Measurements from ENCODE around the gene LY6G5C. TPM values are rescaled to one million over a fixed set of nuclear protein-coding genes. Genes with fewer than 3 reads are reported as not detected.
A peak's percentile ranks its signal among the peaks of the same experiment; 100 is the strongest.

Gene LY6G5C
- total and polyA plus RNA-seq, 9 of the 15 experiments (the other 6 are each of a cell fraction or from before 2014, with no cell fraction given), result 0.10 to 0.67 (median 0.46) TPM; not detected in 4

- peak; percentile 51 for TF ChIP-seq ZNF592 (IDR thresholded peaks at IDR 0.05)
- no peak for TF ChIP-seq GABPA (tag; conservative IDR thresholded peaks at IDR 0.05; ENCODE audit: low read depth)
- peak in 1 of 2 experiments; percentile 29; a peak in 1 of 4 replicates for TF ChIP-seq MAZ (CRISPR knock-in tag; conservative IDR thresholded peaks at IDR 0.05 in 1 of 2, IDR thresholded peaks at IDR 0.05 in 1 of 2)
- peak; percentile 66; the same call in 1 of the 2 replicates for TF ChIP-seq ZC3H11A (IDR thresholded peaks at IDR 0.05; ENCODE audit: low read depth, low read length)
- TF ChIP-seq ZNF830 (CRISPR knock-in tag; IDR thresholded peaks at IDR 0.05), result no peak
- 0 out of 2 replicates have a peak, but pooled peaks have one; percentile 11 for TF ChIP-seq ARID3B (CRISPR knock-in tag; IDR thresholded peaks at IDR 0.05; ENCODE audit: borderline replicate concordance)
- no peak for TF ChIP-seq RHOXF2B (CRISPR knock-in tag; conservative IDR thresholded peaks at IDR 0.05)
- TF ChIP-seq POLR2B (IDR thresholded peaks at IDR 0.05; ENCODE audit: low read depth, partially characterized antibody), result no peak
- TF ChIP-seq POLR2G (IDR thresholded peaks at IDR 0.05; ENCODE audit: low read depth, low read length), result peak; percentile 46; the same call in 1 of the 2 replicates
- no peak for TF ChIP-seq TBP (optimal IDR thresholded peaks at IDR 0.05; ENCODE audit: low read depth, low read length)
- TF ChIP-seq MLX (CRISPR knock-in tag; conservative IDR thresholded peaks at IDR 0.05), result no peak
- TF ChIP-seq TAF7 (tag; IDR thresholded peaks at IDR 0.05), result no peak
- TF ChIP-seq NR2F6 (CRISPR knock-in tag; IDR thresholded peaks at IDR 0.05), result no peak
- 0 out of 2 replicates have a peak, but pooled peaks have one; percentile 9 for TF ChIP-seq ESRRA (IDR thresholded peaks at IDR 0.05; ENCODE audit: borderline replicate concordance, low read depth)
- peak; percentile 44; the same call in 1 of the 2 replicates for TF ChIP-seq ZKSCAN1 (IDR thresholded peaks at IDR 0.05; ENCODE audit: low read depth, low read length)
- peak; percentile 12; the same call in 1 of the 2 replicates for TF ChIP-seq MAX (CRISPR knock-in tag; IDR thresholded peaks at IDR 0.05)
- no peak for TF ChIP-seq FOXK2 (conservative IDR thresholded peaks at IDR 0.05 in 1 of 2, IDR thresholded peaks at IDR 0.05 in 1 of 2; ENCODE audit: low read depth in 2 of 2)
- TF ChIP-seq FOXP1 (CRISPR knock-in tag; IDR thresholded peaks at IDR 0.05), result no peak; the same call in 1 of the 2 replicates
Measured at GRCh38 chr6:31689249-31690110, 8.6 kb upstream of the LY6G5C start (continued).
